GM18498 (cell line): ENCODE data around the gene GPX2.
A peak's percentile ranks its signal among the peaks of the same experiment; 100 is the strongest.

Source experiments
- ATAC-seq: cut with Tn5 transposase; IDR thresholded peaks from one replicate; pipeline ENCODE4 v1.9.1; 2021; ENCODE audit warnings: mild to moderate bottlenecking, moderate library complexity; ENCODE audit not compliant: unreplicated experiment

The GPX2 gene

GRCh38 chr14:64940336-64940910 is 2.1 kb downstream of the GPX2 start:
- ATAC-seq, result no peak

GRCh38 chr14:64939817-64940190 is 2.7 kb downstream of the GPX2 start:
- ATAC-seq, result no peak

GRCh38 chr14:64938972-64939816 is 3.4 kb downstream of the GPX2 start:
- no peak for ATAC-seq

GRCh38 chr14:64937821-64938193 is 4.7 kb downstream of the GPX2 start:
- no peak for ATAC-seq

- ATAC-seq, result no peak
Observed at GRCh38 chr14:64937171-64937820, 5.2 kb downstream of the GPX2 start.

GRCh38 chr14:64935508-64935907 is 7.0 kb downstream of the GPX2 start:
- ATAC-seq, result no peak

- ATAC-seq, result no peak
Observed at GRCh38 chr14:64934338-64934929, 8.1 kb downstream of the GPX2 start.

GRCh38 chr14:64932231-64932630 is 10.3 kb downstream of the GPX2 start:
- ATAC-seq, result no peak

- no peak for ATAC-seq
Observed at GRCh38 chr14:64931123-64931522, 11.4 kb downstream of the GPX2 start.

- no peak for ATAC-seq
Observed at GRCh38 chr14:64930085-64930843, 12.3 kb downstream of the GPX2 start.

GRCh38 chr14:64929014-64929359 is 13.6 kb downstream of the GPX2 start:
- ATAC-seq, result no peak

GRCh38 chr14:64928239-64929013 is 14.1 kb downstream of the GPX2 start:
- peak; percentile 90 for ATAC-seq

GRCh38 chr14:64927031-64927430 is 15.5 kb downstream of the GPX2 start:
- no peak for ATAC-seq

GRCh38 chr14:64926398-64926995 is 16.0 kb downstream of the GPX2 start:
- ATAC-seq, result no peak

- no peak for ATAC-seq
Observed at GRCh38 chr14:64923015-64923414, 19.5 kb downstream of the GPX2 start.

- ATAC-seq, result no peak
Observed at GRCh38 chr14:64920465-64920864, 22.1 kb downstream of the GPX2 start.

- no peak for ATAC-seq
Observed at GRCh38 chr14:64919618-64920017, 22.9 kb downstream of the GPX2 start.

- ATAC-seq, result no peak
Observed at GRCh38 chr14:64919215-64919614, 23.3 kb downstream of the GPX2 start.

- no peak for ATAC-seq
Observed at GRCh38 chr14:64918216-64918615, 24.3 kb downstream of the GPX2 start.

- ATAC-seq, result no peak
Observed at GRCh38 chr14:64915797-64916196, 26.7 kb downstream of the GPX2 start.
